Ovary (tissue), 3 donors: ENCODE data around the gene APAF1.

Experiments used
- EP300 ChIP-seq: sonication (generic); formaldehyde crosslinking; IDR thresholded peaks from one replicate; pipeline ENCODE4 v1.6.1; 2017; ENCODE audit warnings: antibody characterized with exemption
- TF ChIP-seq, protein P1 (sequence below), 3 donors: fragments of 450-650 bp in 2 of 3; fragments of 200-600 bp in 1 of 3; IDR thresholded peaks; one replicate each; pipeline versions ENCODE4 v1.5.1 to v1.8.0; 2016 to 2022; ENCODE audit warnings: antibody characterized with exemption in 3 of 3, mild to moderate bottlenecking in 1 of 3
- donor health status: DM: no; HTN: no; CAD: no.

DNA sequence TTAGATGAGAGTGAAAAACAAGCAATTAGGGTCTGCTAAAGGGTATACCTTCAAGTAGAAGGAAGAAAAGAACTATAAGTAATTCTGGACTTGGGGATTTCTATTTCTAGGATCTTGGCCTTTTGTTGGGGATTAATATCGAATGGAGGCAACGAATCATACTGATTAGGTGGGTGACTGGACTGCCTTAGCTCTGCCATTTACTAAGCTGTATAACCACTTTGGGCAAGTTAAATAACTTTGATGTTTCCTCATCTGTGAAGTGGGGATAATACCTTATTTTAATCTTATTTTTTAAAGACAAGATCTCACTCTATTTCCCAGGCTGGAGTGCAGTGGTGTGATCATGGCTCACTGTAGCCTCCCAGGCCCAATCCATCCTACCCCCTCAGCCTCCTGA, 7.1 kb upstream of the APAF1 start:
- TF ChIP-seq, protein P1, sequence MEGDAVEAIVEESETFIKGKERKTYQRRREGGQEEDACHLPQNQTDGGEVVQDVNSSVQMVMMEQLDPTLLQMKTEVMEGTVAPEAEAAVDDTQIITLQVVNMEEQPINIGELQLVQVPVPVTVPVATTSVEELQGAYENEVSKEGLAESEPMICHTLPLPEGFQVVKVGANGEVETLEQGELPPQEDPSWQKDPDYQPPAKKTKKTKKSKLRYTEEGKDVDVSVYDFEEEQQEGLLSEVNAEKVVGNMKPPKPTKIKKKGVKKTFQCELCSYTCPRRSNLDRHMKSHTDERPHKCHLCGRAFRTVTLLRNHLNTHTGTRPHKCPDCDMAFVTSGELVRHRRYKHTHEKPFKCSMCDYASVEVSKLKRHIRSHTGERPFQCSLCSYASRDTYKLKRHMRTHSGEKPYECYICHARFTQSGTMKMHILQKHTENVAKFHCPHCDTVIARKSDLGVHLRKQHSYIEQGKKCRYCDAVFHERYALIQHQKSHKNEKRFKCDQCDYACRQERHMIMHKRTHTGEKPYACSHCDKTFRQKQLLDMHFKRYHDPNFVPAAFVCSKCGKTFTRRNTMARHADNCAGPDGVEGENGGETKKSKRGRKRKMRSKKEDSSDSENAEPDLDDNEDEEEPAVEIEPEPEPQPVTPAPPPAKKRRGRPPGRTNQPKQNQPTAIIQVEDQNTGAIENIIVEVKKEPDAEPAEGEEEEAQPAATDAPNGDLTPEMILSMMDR (IDR thresholded peaks at IDR 0.05) = no peak
- TF ChIP-seq EP300 = no peak
